Measurements from ENCODE around the gene CHFR.
"Not testable (repeated sequence)": the region's sequence is repeated elsewhere in the genome, so short reads cannot be mapped to it uniquely, and the experiment has no call there.

CHFR gene

GRCh38 chr12:132887513-132888351 lies at the start of gene CHFR:
Gene CHFR, minus strand, starts transcription at chr12:132887605. Its CDS starts 277 bp downstream, at chr12:132887328.
- peak; percentile 89 to 93 for DNase-seq

GRCh38 chr12:132936921-132937320 lies 49.5 kb upstream of the CHFR start:
- DNase-seq = not testable (repeated sequence)

- no peak for DNase-seq
Observed at GRCh38 chr12:132936163-132936562, 48.8 kb upstream of the CHFR start.

GRCh38 chr12:132926415-132926833 lies 39.0 kb upstream of the CHFR start:
- no peak for DNase-seq

GRCh38 chr12:132925597-132926414 lies 38.4 kb upstream of the CHFR start:
- no peak for DNase-seq

GRCh38 chr12:132924356-132924755 lies 37.0 kb upstream of the CHFR start:
- DNase-seq = no peak

- DNase-seq = no peak
Observed at GRCh38 chr12:132923356-132923909, 36.0 kb upstream of the CHFR start.

- no peak for DNase-seq
Observed at GRCh38 chr12:132922676-132923075, 35.3 kb upstream of the CHFR start.

- DNase-seq = no peak
Observed at GRCh38 chr12:132921685-132922084, 34.3 kb upstream of the CHFR start.

- DNase-seq = no peak
Observed at GRCh38 chr12:132918680-132919079, 31.3 kb upstream of the CHFR start.

- no peak for DNase-seq
Observed at GRCh38 chr12:132909030-132909368, 21.6 kb upstream of the CHFR start.

GRCh38 chr12:132908145-132909029 lies 21.0 kb upstream of the CHFR start:
- peak; percentile 94 to 96 for DNase-seq

- DNase-seq = not testable (repeated sequence)
Observed at GRCh38 chr12:132907789-132908144, 20.4 kb upstream of the CHFR start.

GRCh38 chr12:132907216-132907615 lies 19.8 kb upstream of the CHFR start:
- no peak for DNase-seq

- DNase-seq = peak; percentile 85 to 88
Observed at GRCh38 chr12:132904718-132905328, 17.4 kb upstream of the CHFR start.

GRCh38 chr12:132899033-132899432 lies 11.6 kb upstream of the CHFR start:
- no peak for DNase-seq

GRCh38 chr12:132888852-132889251 lies 1.4 kb upstream of the CHFR start:
- no peak for DNase-seq

- no peak for DNase-seq
Observed at GRCh38 chr12:132886529-132887477, 602 bp downstream of the CHFR start.

GRCh38 chr12:132881818-132882217 lies 5.6 kb downstream of the CHFR start:
- no peak for DNase-seq

GRCh38 chr12:132874620-132875019 lies 12.8 kb downstream of the CHFR start:
- not testable (repeated sequence) for DNase-seq

GRCh38 chr12:132874175-132874574 lies 13.2 kb downstream of the CHFR start:
- DNase-seq = no peak

All from activated CD4-positive, alpha-beta T cell treated with anti-CD3 and anti-CD28 coated beads, Interleukin-2, amount 50 U/mL, for 4 hours (primary cell).